AG08395 (cell line): ENCODE data around the gene CACNA2D4.
A peak's percentile ranks its signal among the peaks of the same experiment; 100 is the strongest.

Source experiments
- DNase-seq: peaks from one replicate; pipeline ENCODE4 v3.0.0; 2012; ENCODE audit warnings: mixed read lengths, low spot score

Gene CACNA2D4

GRCh38 chr12:1778911-1779310 is 139.5 kb downstream of the CACNA2D4 start:
- DNase-seq: no peak

- DNase-seq: peak; percentile 77
Measured at GRCh38 chr12:1777798-1778197, 140.7 kb downstream of the CACNA2D4 start.

DNA sequence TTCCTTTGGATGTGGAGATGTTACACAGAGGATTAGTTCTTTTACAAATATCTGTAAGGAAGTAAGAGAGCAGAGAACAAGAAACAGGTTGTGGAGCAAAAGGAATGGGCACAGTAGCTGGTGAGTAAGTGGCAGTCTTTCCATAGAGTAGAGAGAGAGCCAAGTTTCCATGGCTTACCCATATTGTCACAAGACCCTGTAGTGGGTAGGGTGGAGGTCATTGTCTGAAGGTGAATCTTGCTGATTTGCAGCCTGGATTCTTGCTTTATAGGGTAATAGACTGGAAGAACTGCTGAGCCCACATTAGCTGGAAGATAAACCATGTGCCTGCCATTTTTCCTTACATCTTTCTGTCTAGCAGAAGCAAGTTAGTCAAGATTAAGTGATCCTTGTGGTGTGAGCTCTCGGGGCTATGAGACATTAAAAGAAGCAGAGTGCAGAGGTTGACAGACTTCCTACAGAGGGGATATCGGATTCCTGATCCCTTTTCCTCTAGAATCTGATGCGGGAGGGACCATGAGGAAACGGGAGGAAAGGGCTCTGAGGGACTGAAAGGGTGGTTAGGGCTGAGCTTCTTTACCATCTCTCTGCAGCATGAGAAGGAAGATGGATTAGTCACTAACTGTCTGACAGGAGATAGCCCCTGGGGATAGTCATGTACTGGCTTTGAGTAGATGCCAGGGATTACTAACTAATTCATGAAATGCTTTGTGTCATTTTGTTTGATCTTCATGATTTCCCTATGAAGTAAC is 142.1 kb downstream of the CACNA2D4 start:
- DNase-seq: peak; percentile 80

DNA sequence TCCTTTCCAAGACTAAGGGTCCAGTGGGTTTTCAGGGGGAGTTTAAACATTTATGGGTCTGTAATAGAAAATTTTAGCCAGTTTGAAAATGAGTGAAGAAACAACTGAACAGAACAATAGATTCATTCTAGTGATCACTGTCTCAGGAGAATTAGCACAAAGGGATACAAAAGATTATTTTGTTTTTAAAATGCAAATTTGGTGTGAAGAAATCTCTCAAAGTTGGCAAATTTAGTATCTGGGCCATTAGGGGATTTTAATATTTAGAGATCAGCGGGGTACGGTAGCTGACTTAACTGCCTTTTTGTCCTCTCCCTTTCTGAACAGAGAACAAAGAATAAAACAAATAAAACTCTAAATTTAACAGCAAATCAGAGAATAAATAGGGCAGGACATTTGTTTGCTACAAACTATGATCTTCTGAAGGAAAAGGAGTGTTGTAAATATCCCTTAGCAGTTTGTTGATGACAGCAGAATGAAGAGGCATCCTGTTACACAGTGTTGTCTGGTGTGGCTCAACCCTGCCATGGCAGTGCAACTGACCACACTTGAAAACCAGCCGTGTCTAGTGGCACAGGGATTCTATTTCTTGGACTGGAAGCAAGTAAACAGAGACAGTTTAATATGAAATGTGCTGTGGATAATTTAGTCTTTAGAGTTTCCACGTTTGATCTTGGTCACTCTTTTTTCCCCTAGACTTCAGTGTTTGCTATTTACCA is 144.4 kb downstream of the CACNA2D4 start:
- peak; percentile 65 for DNase-seq

DNA sequence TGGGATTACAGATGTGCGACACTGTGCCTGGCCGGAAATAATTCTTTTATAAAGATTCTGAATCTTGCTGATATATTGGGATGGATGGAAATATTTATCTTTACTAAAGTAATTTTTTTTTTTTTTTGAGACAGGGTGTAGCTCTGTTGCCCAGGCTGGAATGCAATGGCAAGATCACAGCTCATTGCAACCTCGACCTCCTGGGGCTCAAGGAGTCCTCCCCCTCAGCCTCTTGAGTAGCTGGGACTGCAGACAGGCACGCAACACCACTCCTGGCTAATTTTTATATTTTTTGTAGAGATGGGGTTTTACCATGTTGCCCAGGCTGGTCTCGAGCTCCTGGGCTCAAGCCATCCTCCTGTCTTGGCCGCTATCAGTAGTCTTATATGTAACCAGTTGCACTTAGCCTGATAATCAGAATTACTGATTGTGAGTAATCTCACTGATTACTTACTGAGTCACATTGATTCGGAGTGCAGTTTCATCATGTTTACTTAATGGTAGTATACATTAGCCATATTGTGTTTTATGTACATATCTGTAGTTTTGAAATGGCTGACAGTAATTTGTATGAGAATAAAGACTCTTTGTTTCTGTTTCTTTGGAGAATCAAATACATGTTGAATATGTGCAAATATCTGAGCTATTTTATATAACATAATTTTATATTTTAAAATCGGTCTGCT is 148.5 kb downstream of the CACNA2D4 start:
- no peak for DNase-seq

DNA sequence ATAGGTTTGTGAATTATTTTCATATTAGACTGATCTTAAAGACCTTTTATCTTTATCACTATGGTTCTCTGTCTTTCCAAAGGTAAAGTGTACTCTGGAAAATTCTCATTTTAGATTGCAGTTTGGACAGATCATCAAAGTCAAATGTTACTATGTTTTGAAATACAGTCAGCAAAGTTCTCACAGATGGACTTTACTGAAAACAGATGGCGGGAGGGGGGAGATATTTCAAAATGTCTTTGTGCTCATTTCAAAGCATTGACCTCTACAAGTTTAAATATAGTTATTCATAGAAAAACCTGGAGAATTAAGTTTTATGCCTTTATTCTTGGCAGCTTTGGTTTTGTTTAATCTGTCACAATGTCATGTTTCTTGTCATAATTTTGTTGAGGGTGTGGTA is 149.8 kb downstream of the CACNA2D4 start:
- DNase-seq: no peak

DNA sequence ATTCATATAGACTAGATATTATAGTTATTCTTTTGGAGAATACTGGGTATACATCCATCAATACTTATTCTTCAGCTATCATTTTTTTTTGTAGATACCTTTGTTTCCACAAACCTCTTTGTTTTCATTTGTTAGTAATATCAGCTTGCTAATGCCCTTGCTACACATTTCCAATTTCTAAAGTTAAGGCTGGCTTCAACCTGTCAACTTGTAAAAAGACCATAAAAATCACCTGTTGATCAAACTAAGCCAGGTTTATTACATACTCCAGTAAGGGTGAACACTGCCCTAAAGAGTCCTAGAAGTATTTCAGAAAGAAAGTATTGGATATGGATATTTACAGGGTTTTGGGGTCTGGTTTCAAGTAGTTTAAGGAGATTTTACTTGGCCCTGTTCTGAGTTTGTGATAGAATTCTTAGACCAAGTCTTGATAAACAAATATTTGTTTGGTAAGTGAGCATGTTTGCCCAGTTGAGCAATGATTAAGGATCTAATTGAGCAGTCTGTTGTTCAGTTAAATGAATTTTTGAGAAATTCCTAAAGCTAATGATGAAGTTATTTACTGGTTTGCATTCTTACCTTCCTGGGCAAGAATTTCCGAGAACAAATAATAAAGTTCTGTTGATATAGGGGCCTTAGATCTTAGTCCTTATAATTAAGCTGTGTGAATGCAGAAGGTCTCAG is 150.9 kb downstream of the CACNA2D4 start:
- no peak for DNase-seq

GRCh38 chr12:1766110-1766509 is 152.3 kb downstream of the CACNA2D4 start:
- no peak for DNase-seq

DNA sequence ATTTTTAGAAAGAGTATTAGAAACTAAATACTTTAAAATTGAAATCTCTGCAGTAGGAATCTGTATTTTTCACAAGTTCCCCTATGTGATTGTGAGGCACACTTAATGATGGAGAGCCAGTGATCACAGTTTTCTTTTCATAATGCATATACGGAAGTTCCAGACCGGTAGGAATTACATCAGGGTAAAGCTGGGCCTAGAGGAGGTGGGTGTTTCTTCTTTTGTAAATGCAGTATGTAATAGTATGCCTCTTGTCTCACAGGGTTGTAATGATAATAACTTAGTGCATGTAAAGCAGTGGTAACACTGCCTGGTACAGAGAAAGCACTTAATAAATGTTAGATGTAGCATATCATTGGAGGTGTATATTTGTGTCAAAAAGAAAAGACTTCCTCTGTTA is 155.3 kb downstream of the CACNA2D4 start:
- no peak for DNase-seq

GRCh38 chr12:1761857-1762256 is 156.6 kb downstream of the CACNA2D4 start:
- DNase-seq: no peak

DNA sequence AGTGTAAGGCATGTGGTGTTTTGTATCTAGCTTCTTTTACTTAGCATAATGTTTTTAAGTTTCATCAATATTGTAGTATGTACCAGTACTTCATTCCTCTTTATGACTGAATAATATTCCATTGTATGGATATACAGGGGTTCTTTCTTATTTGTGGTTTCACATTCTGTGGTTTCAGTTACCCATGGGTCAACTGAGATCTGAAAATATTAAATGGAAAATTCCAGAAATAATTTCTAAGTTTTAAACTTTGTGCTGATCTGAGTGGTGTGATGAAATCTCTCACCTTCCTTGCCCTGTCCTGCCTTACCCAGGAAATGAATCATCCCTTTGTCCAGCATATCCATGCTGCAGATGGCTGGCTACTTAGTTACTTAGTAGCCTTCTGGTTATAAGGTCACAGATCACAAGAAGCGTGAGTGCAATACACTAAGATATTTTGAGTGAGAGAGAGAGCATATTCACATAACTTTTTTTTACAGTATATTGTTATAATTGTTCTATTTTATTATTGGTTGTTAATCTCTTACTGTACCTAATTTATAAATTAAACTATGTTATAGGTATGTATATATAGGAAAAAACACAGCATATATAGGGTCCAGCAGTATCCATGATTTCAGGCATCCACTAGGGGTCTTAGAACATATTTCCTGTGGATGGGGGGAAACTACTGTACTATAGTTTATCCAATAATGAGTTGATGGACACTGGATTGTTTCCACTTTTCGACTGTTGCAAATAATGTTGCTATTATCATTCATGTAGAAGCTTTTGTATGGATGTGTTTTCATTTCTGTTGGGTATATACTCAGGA is 157.7 kb downstream of the CACNA2D4 start:
- peak; percentile 24 for DNase-seq

DNA sequence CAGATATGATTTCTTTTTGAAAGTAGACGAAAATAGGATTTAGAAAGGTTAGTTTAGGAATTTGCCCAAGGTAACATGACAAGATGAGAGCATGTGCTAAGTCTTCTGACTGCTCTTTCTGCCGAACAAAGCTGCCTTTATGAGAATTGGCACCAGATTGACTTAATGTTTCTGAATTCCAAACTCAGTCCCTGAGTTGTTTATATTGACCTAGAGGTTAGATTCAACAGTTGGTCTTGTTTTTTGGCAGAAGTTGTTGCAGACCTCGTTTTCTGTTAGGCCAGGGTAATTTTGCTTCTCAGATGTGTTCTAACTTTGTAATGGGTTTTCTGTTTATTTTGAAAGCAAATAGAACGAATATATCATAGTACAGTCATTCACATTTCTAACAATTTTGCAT is 159.6 kb downstream of the CACNA2D4 start:
- no peak for DNase-seq

DNA sequence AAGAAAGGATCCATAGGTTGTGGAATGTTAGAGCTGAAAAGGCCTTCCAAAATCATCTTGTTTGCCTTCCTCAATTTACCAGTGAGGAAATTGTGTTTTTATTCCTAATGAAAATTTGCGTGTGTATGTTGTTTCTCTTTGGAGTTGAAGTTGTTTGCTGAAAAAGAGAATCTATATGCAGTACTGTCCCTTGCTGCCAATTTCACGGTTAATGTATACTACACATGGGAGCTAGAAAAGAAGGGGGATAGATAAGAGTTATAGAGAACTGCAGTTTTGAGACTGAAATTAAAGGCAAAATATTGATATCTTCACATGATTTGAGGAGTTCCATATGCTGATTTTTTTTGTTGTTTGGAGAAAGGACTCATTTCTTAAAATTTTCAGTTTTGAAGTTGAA is 160.1 kb downstream of the CACNA2D4 start:
- DNase-seq: no peak

DNA sequence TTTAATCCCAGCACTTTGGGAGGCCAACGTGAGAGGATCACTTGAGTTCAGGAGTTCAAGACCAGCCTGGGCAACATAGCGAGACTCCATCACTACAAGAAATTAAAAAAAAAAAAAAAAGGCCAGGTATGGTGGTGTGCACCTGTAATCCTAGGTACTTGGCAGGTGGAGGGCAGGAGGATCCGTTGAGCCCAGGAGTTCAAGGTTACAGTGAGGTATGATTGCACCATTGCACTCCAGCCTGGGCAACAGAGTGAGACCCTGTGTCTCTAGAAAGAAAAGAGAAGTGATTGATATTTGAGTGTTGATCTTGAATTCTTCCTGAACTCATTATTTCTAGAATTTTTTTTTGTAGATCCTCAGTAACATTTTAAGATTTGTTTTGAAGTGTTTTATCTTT is 168.2 kb downstream of the CACNA2D4 start:
- DNase-seq: no peak

DNA sequence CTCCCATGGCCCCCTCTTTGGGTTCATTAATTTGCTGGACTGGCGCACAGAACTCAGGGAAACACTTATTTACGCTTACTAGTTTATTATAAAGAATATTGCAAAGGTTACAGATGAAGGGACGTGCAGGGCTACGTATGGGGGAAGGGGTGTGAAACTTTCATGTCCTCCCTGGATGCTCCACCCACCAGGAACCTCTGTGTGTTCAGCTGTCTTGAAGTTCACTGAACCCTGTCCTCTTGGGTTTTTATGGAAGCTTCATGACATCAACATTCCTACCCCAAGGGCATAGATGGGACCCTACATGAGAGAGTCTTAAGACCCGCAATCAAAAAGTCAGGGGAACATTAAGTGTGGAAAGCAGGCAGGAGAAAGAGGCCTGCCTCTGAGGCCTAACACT is 169.4 kb downstream of the CACNA2D4 start:
- DNase-seq: no peak

DNA sequence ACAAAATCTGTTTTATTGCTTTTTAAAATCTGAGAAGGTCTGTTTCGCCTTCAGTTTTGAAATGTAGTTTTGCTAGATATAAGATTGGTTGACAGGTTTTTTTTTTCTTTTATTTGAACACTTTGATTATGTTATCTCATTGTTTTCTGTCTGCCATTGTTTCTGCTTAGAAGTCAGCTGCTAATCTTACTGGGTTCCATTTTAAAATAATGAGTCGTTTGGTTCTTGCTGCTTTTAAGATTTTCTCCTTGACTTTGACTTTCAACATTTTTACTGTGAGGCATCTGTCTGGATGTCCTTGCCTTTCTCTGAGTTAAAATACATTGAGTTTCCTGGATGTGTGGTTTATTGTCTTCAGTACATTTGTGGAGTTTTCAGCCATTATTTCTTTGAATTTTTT is 170.8 kb downstream of the CACNA2D4 start:
- no peak for DNase-seq

DNA sequence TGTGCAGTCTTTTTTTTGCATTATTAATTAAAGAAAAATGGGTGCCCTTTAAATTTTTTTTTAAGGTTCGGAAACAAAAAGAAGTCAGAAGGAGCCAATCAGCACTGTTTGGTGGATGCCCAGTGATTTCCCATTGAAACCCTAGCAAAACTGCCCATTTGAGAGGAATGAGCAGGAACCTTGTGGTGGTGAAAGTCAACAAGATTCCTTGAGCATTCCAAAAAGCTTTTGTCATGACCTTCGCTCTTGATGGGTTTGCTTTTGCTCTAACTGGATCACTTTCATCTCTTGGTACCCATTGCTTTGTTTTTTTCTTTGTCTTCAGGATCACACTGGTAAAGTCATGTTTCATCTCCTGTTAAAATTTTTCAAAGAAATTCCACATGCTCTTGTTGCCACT is 173.5 kb downstream of the CACNA2D4 start:
- peak; percentile 4 for DNase-seq
